ENCODE data around the gene DNTT.

DNA sequence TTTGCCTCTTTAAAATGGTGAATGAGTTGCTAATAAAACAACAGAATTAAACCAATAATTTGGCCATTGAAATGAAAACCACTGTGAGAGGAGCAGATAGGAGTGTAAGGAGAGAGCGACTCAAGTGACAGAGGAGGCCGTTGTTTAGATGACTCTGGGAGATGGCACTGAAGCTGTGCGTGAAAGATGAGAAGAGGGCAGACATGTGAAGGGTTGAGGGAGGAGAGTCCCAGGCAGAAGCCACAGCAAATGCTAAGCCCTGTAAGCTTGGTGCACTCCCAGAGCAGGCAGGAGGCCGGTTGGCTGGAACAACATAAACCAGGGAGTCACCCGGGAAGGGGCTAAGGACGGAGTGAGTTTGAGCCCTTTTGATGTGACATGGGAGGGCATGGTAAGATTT, 55.4 kb downstream of the DNTT start:
- TF ChIP-seq POLR2A (IDR thresholded peaks at IDR 0.05) (no peak), CTCF (IDR thresholded peaks at IDR 0.05 in 4 of 5, conservative IDR thresholded peaks at IDR 0.05 in 1 of 5) (no peak)
